ENCODE measurements around the gene GLT6D1.
"Not testable (repeated sequence)": the region's sequence is repeated elsewhere in the genome, so short reads cannot be mapped to it uniquely, and the experiment has no call there.

GRCh38 chr9:135636930-135637530 lies 2.3 kb downstream of the GLT6D1 start:
- not testable (repeated sequence) for TF ChIP-seq POLR2AphosphoS5 (IDR thresholded peaks at IDR 0.05; ENCODE audit: insufficient read depth, low read depth, low read length); GATA2 (IDR thresholded peaks at IDR 0.05; ENCODE audit: insufficient read depth, insufficient read length, low read depth, low read length); CTCF (IDR thresholded peaks at IDR 0.05; ENCODE audit: extremely low read depth in 1 of 2, insufficient read depth in 1 of 2, low read depth in 1 of 2, low read length in 2 of 2); POLR2A (IDR thresholded peaks at IDR 0.05; ENCODE audit: low read depth, low read length)
